Measurements from ENCODE around the gene CADM3.
A peak's percentile ranks its signal among the peaks of the same experiment; 100 is the strongest.

CADM3 gene

GRCh38 chr1:159207774-159208173 is 36.4 kb downstream of the CADM3 start:
- no peak for DNase-seq

GRCh38 chr1:159208175-159208825 is 36.9 kb downstream of the CADM3 start:
- DNase-seq: no peak

GRCh38 chr1:159209061-159209460 is 37.6 kb downstream of the CADM3 start:
- no peak for DNase-seq

- peak; percentile 35 for DNase-seq
Measured at GRCh38 chr1:159211331-159212136, 40.1 kb downstream of the CADM3 start.

GRCh38 chr1:159212596-159212995 is 41.2 kb downstream of the CADM3 start:
- no peak for DNase-seq

- peak; percentile 16 for DNase-seq
Measured at GRCh38 chr1:159214149-159214760, 42.8 kb downstream of the CADM3 start.

- no peak for DNase-seq
Measured at GRCh38 chr1:159218649-159219636, 47.5 kb downstream of the CADM3 start.

- DNase-seq: no peak
Measured at GRCh38 chr1:159222075-159222865, 50.9 kb downstream of the CADM3 start.

GRCh38 chr1:159223004-159223403 is 51.6 kb downstream of the CADM3 start:
- DNase-seq: no peak

- DNase-seq: no peak
Measured at GRCh38 chr1:159228554-159228953, 57.1 kb downstream of the CADM3 start.

- DNase-seq: no peak
Measured at GRCh38 chr1:159229260-159229885, 58.0 kb downstream of the CADM3 start.

GRCh38 chr1:159229896-159230295 is 58.5 kb downstream of the CADM3 start:
- no peak for DNase-seq

- DNase-seq: no peak
Measured at GRCh38 chr1:159239551-159240220, 68.3 kb downstream of the CADM3 start.

GRCh38 chr1:159247266-159247665 is 75.9 kb downstream of the CADM3 start:
- no peak for DNase-seq

- no peak for DNase-seq
Measured at GRCh38 chr1:159248311-159248710, 76.9 kb downstream of the CADM3 start.

- DNase-seq: no peak
Measured at GRCh38 chr1:159250638-159251216, 79.3 kb downstream of the CADM3 start.

Measured in activated CD4-positive, alpha-beta T cell treated with anti-CD3 and anti-CD28 coated beads, Interleukin-2, amount 50 U/mL, for 1 hour (primary cell).